Sigmoid colon (tissue), 3 donors: ENCODE results near the gene MCHR2.

Experiments
- CTCF ChIP-seq, 4 experiments: fragments of 450-650 bp in 3 of 4; fragments of 200-600 bp in 1 of 4; IDR thresholded peaks; one replicate each; pipeline ENCODE4 v1.5.1; 2016 to 2019; ENCODE audit warnings: antibody characterized with exemption in 4 of 4, mild to moderate bottlenecking in 3 of 4, moderate library complexity in 2 of 4
- POLR2A ChIP-seq, 2 donors: fragments of 450-650 bp; IDR thresholded peaks; one replicate each; pipeline ENCODE4 v1.6.1; 2016; ENCODE audit warnings: antibody characterized with exemption in 2 of 2, mild to moderate bottlenecking in 2 of 2, moderate library complexity in 2 of 2

- TF ChIP-seq CTCF (IDR thresholded peaks at IDR 0.05) (no peak), POLR2A (IDR thresholded peaks at IDR 0.05) (no peak)
These were observed 27.0 kb downstream of the MCHR2 start for GRCh38 chr6:99967052-99967451.
